GM18907 (cell line): Measurements from ENCODE around the gene PITPNM1.

Source experiments
- ATAC-seq: cut with Tn5 transposase; IDR thresholded peaks from one replicate; pipeline ENCODE4 v1.9.1; 2021; ENCODE audit warnings: mild to moderate bottlenecking, moderate library complexity; ENCODE audit not compliant: unreplicated experiment

Gene PITPNM1

GRCh38 chr11:67504005-67504949 lies 886 bp downstream of the PITPNM1 start:
- no peak for ATAC-seq

- ATAC-seq: no peak
Observed at GRCh38 chr11:67503119-67504004, 1.8 kb downstream of the PITPNM1 start.

GRCh38 chr11:67502328-67502979 lies 2.7 kb downstream of the PITPNM1 start:
- no peak for ATAC-seq

GRCh38 chr11:67501854-67502253 lies 3.3 kb downstream of the PITPNM1 start:
- ATAC-seq: no peak

- ATAC-seq: no peak
Observed at GRCh38 chr11:67500831-67501715, 4.1 kb downstream of the PITPNM1 start.

- no peak for ATAC-seq
Observed at GRCh38 chr11:67500484-67500821, 4.7 kb downstream of the PITPNM1 start.

GRCh38 chr11:67499808-67500483 lies 5.2 kb downstream of the PITPNM1 start:
- ATAC-seq: no peak

GRCh38 chr11:67498544-67498972 lies 6.6 kb downstream of the PITPNM1 start:
- no peak for ATAC-seq

- ATAC-seq: no peak
Observed at GRCh38 chr11:67497656-67498291, 7.4 kb downstream of the PITPNM1 start.

GRCh38 chr11:67496113-67496512 lies 9.1 kb downstream of the PITPNM1 start:
- no peak for ATAC-seq

- no peak for ATAC-seq
Observed at GRCh38 chr11:67495234-67496005, 9.7 kb downstream of the PITPNM1 start.

GRCh38 chr11:67494371-67495233 lies 10.6 kb downstream of the PITPNM1 start:
- ATAC-seq: no peak

- no peak for ATAC-seq
Observed at GRCh38 chr11:67493548-67494370, 11.4 kb downstream of the PITPNM1 start.

GRCh38 chr11:67492801-67493547 lies 12.2 kb downstream of the PITPNM1 start:
- no peak for ATAC-seq

GRCh38 chr11:67492069-67492727 lies 13.0 kb downstream of the PITPNM1 start:
- ATAC-seq: no peak
